LNCAP (cell line): Measurements from ENCODE around the gene PTBP3.

Experiments
- TF ChIP-seq, protein P1 (sequence below): fragments of 450-650 bp; IDR thresholded peaks from 2 replicates; pipeline ENCODE4 v1.5.1; 2017; ENCODE audit warnings: mild to moderate bottlenecking

The PTBP3 gene

GRCh38 chr9:112325600-112325999 is 7.8 kb downstream of the PTBP3 start:
- TF ChIP-seq, protein P1, sequence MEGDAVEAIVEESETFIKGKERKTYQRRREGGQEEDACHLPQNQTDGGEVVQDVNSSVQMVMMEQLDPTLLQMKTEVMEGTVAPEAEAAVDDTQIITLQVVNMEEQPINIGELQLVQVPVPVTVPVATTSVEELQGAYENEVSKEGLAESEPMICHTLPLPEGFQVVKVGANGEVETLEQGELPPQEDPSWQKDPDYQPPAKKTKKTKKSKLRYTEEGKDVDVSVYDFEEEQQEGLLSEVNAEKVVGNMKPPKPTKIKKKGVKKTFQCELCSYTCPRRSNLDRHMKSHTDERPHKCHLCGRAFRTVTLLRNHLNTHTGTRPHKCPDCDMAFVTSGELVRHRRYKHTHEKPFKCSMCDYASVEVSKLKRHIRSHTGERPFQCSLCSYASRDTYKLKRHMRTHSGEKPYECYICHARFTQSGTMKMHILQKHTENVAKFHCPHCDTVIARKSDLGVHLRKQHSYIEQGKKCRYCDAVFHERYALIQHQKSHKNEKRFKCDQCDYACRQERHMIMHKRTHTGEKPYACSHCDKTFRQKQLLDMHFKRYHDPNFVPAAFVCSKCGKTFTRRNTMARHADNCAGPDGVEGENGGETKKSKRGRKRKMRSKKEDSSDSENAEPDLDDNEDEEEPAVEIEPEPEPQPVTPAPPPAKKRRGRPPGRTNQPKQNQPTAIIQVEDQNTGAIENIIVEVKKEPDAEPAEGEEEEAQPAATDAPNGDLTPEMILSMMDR = no peak

- TF ChIP-seq, protein P1 = no peak
Observed at GRCh38 chr9:112325127-112325526, 8.3 kb downstream of the PTBP3 start.

DNA sequence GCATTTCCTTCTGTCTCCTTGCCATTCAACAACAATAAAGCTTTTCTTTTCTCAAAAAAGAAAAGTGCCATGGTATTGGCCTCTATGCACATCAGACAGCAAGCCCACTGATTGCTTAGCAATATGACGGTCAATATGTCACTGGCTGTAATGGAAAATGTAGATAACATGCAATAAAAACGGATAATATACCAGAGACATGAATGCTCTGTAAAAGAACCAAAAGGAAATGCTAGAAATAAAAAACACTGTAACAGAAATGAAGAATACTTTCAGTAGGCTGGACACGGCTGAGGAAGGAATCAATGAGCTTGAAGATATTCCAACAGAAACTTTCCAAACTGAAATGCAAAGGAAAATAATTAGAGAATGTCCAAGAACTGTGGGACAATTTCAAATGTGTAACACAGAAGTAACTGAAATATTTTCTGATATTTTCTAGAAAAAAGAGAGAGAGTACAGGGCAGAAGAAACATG is 10.0 kb downstream of the PTBP3 start:
- TF ChIP-seq, protein P1 = no peak

- TF ChIP-seq, protein P1 = no peak
Observed at GRCh38 chr9:112322701-112323377, 10.6 kb downstream of the PTBP3 start.

- TF ChIP-seq, protein P1 = no peak
Observed at GRCh38 chr9:112316258-112316943, 17.0 kb downstream of the PTBP3 start.

- TF ChIP-seq, protein P1 = no peak
Observed at GRCh38 chr9:112315331-112316257, 17.8 kb downstream of the PTBP3 start.

GRCh38 chr9:112312139-112312538 is 21.3 kb downstream of the PTBP3 start:
- TF ChIP-seq, protein P1 = no peak
